GM12878 (cell line): Measurements from ENCODE around the gene LCE1C. TPM values are rescaled to one million over a fixed set of nuclear protein-coding genes. Genes with fewer than 3 reads are reported as not detected.

Source experiments
- ATAC-seq: fragments of 200-7000 bp; cut with Tn5 transposase; 3 replicates; pipeline ENCODE4 v1.9.1; 2020; ENCODE audit warnings: mild to moderate bottlenecking, moderate library complexity
- BruUV-seq: library from RNA; stranded (reverse); fragments of 400-500 nt; replicated peaks from 2 replicates; lab custom pipeline; 2021; lab: Mats Ljungman, UMichigan
- CTCF ChIA-PET: fragments of 300-600 bp; sonication (Branson Sonifier 250); formaldehyde crosslinking; extraction: SDS; loops from one replicate; lab custom pipeline; 2021; ENCODE audit warnings: inconsistent platforms; lab: Yijun Ruan, JAX
- POLR2A ChIA-PET: fragments of 350-600 bp; formaldehyde crosslinking; extraction: SDS; loops from one replicate; lab custom pipeline; 2021; ENCODE audit warnings: inconsistent platforms; lab: Charles Lee
- RAD21 ChIA-PET: fragments of 300-600 bp; sonication (Branson Sonifier 250); formaldehyde crosslinking; loops from one replicate; lab custom pipeline; 2023; ENCODE audit warnings: antibody characterized with exemption; ENCODE audit not compliant: unreplicated experiment; lab: Charles Lee
- SMC1A ChIA-PET: fragments of 300-600 bp; sonication (Branson Sonifier 250); formaldehyde crosslinking; loops from one replicate; lab custom pipeline; 2023; ENCODE audit not compliant: unreplicated experiment, uncharacterized antibody; lab: Charles Lee
- DNase-seq: peaks from one replicate; pipeline ENCODE4 v3.0.0-alpha.2; 2011; ENCODE audit warnings: low read depth, low spot score
- FAIRE-seq: peaks from 3 replicates; lab custom pipeline; 2011; peaks lifted over from hg19 to GRCh38; lab: Jason Lieb, UNC
- H2AFZ ChIP-seq: 2 replicates; pipeline ENCODE4 v1.6.0; 2011; ENCODE audit warnings: low read depth, low read length, control low read depth; ENCODE audit not compliant: control insufficient read depth
- H3K27ac ChIP-seq: 2 replicates; pipeline ENCODE4 v1.5.1; 2011; ENCODE audit warnings: control low read depth; ENCODE audit not compliant: control insufficient read depth, insufficient read depth
- H3K27me3 ChIP-seq, 2 experiments: replicated peaks in 1 of 2; 2 replicates each; pipeline versions ENCODE4 v1.6.0 to v1.6.1; 2011; ENCODE audit warnings: low read length in 1 of 2; ENCODE audit not compliant: control insufficient read depth in 2 of 2, insufficient read depth in 2 of 2
- H3K36me3 ChIP-seq, 2 experiments: 2 replicates each; pipeline ENCODE4 v1.5.1; 2011; ENCODE audit warnings: low read length in 1 of 2; ENCODE audit not compliant: control insufficient read depth in 2 of 2, insufficient read depth in 2 of 2
- H3K4me1 ChIP-seq: 2 replicates; pipeline ENCODE4 v1.6.1; 2011; ENCODE audit warnings: mild to moderate bottlenecking, low read length, moderate library complexity, mixed read lengths; ENCODE audit not compliant: control insufficient read depth, insufficient read depth
- H3K4me2 ChIP-seq: 2 replicates; pipeline ENCODE4 v1.6.0; 2011; ENCODE audit warnings: control low read depth; ENCODE audit not compliant: control insufficient read depth, insufficient read depth
- H3K4me3 ChIP-seq: fragments of 200-600 bp; sonication (generic); 2 replicates; pipeline ENCODE4 v1.5.1; 2016
- H3K79me2 ChIP-seq: 2 replicates; pipeline ENCODE4 v1.6.0; 2011; ENCODE audit warnings: low read length; ENCODE audit not compliant: control insufficient read depth, insufficient read depth
- H3K9ac ChIP-seq: 2 replicates; pipeline ENCODE4 v1.8.0; 2011; ENCODE audit warnings: low read length, control low read depth, mixed read lengths; ENCODE audit not compliant: control insufficient read depth, insufficient read depth
- H3K9me3 ChIP-seq: replicated peaks from 3 replicates; pipeline ENCODE4 v1.5.1; 2011; ENCODE audit warnings: mild to moderate bottlenecking, low read length; ENCODE audit not compliant: control insufficient read depth, insufficient read depth
- H4K20me1 ChIP-seq: 2 replicates; pipeline ENCODE4 v1.6.0; 2011; ENCODE audit not compliant: control insufficient read depth, insufficient read depth
- WGBS: methylation state at CpG from one replicate; pipeline ENCODE4 v1.1.6; 2016; ENCODE audit warnings: low lambda C conversion rate; ENCODE audit not compliant: insufficient replicate concordance, insufficient coverage; ENCODE audit errors: missing lambda C conversion rate; 5-methylcytosine and 5-hydroxymethylcytosine counted together
- in situ Hi-C: fragments of 300-500 bp; cut with MboI; formaldehyde crosslinking; loops from 9 replicates; pipeline ENCODE4 v1.14.3; 2018; ENCODE audit warnings: mixed read lengths
- intact Hi-C: fragments of 100-400 bp; cut with micrococcal nuclease; formaldehyde crosslinking; loops from one replicate; pipeline ENCODE4 v1.14.2; 2022; ENCODE audit not compliant: unreplicated experiment
- polyA plus RNA-seq, 11 experiments: library from polyadenylated mRNA; depleted of rRNA in 4 of 11; unstranded in 6 of 11; stranded (reverse) in 5 of 11; fragments of >200 nt; fragmentation: Nextera tagmentation in 4 of 11; fragmentation: Illumina TruSeq in 1 of 11; extraction: Ambion mirVana in 4 of 11; extraction: Trizol in 1 of 11; gene quantifications; 1 replicate in 1 of 11; 2 replicates in 10 of 11; pipeline versions ENCODE4 v1.2.1 to v1.2.3, GENCODE V29; 2011 to 2016; ENCODE audit warnings: inconsistent platforms in 2 of 11, missing spikeins in 2 of 11, low read depth in 1 of 11
- total RNA-seq, 4 experiments: library from RNA; depleted of rRNA in 3 of 4; stranded (reverse); fragments of >200 nt in 3 of 4; fragmentation: Illumina TruSeq in 1 of 4; extraction: Trizol in 1 of 4; gene quantifications; 2 replicates each; pipeline versions ENCODE4 v1.2.1 to v1.2.3, GENCODE V29; 2013 to 2021
- TF ChIP-seq, protein P1 (sequence below): fragments of 450-650 bp; formaldehyde crosslinking; IDR thresholded peaks from 2 replicates; pipeline ENCODE4 v1.4.0; 2022; ENCODE audit warnings: mild to moderate bottlenecking, moderate library complexity
- TF ChIP-seq, protein P2 (sequence below), 3 experiments: IDR thresholded peaks in 2 of 3; conservative IDR thresholded peaks in 1 of 3; 2 replicates each; pipeline ENCODE4 v1.5.1; 2011; ENCODE audit warnings: low read depth in 3 of 3, low read length in 3 of 3, mild to moderate bottlenecking in 3 of 3, control low read depth in 2 of 3, moderate library complexity in 2 of 3, inconsistent platforms in 1 of 3, mixed read lengths in 1 of 3; ENCODE audit not compliant: control insufficient read depth in 2 of 3, insufficient read depth in 1 of 3; ENCODE audit errors: extremely low read depth in 1 of 3

Gene LCE1C
- total and polyA plus RNA-seq, 10 of the 15 experiments (the other 5 are each of a cell fraction or from before 2014, with no cell fraction given): 0.15 to 4.1 (median 1.4) TPM; not detected in 4

DNA sequence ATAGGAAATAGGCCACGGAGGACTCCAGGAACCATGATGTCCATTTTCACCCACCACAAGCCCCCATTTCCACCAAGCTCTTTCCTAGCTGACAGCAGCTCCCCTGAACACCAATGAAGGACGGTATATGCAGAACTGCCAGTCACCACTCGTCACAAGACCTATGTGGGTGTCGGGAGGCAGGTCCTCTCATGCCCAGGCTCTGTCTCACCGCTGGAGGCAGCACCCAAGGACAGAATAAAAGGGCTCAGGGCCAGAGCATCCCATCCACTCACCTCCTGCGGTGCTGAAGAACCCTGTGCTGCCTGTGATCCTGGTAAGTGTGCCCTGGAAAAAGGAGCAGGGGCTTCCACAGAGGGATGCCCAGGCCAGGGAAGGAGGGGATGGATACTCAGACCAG lies 31.6 kb downstream of the LCE1C start, which contains the start of gene LCE1F:
Gene LCE1F (plus strand): TSS at position 266 of the 400 bp plus-strand sequence. CDS start 1,232 bp downstream, outside the sequence.
- no peak for DNase-seq
- no peaks in the 10 kb centered on the region for H3K36me3 ChIP-seq
- no peak within 1 kb of the TSS for H3K27ac ChIP-seq
- no peak within 1 kb of the TSS for H3K9ac ChIP-seq
- RAD21 ChIA-PET: no interaction called here
- no peaks in the 10 kb centered on the region for H4K20me1 ChIP-seq
- H3K27me3 ChIP-seq: peaks cover 0 to 6% of the 10 kb centered on the region in 2 experiments
- H3K79me2 ChIP-seq: no peaks in the 10 kb centered on the region
- TF ChIP-seq, protein P1, sequence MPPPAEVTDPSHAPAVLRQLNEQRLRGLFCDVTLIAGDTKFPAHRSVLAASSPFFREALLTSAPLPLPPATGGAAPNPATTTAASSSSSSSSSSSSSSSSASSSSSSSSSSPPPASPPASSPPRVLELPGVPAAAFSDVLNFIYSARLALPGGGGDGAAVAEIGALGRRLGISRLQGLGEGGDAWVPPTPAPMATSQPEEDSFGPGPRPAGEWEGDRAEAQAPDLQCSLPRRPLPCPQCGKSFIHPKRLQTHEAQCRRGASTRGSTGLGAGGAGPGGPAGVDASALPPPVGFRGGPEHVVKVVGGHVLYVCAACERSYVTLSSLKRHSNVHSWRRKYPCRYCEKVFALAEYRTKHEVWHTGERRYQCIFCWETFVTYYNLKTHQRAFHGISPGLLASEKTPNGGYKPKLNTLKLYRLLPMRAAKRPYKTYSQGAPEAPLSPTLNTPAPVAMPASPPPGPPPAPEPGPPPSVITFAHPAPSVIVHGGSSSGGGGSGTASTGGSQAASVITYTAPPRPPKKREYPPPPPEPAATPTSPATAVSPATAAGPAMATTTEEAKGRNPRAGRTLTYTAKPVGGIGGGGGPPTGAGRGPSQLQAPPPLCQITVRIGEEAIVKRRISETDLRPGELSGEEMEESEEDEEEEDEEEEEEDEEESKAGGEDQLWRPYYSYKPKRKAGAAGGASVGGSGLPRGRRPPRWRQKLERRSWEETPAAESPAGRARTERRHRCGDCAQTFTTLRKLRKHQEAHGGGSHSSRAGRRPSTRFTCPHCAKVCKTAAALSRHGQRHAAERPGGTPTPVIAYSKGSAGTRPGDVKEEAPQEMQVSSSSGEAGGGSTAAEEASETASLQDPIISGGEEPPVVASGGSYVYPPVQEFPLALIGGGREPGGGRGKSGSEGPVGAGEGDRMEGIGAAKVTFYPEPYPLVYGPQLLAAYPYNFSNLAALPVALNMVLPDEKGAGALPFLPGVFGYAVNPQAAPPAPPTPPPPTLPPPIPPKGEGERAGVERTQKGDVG (CRISPR knock-in tag): no peak
- TF ChIP-seq, protein P2, sequence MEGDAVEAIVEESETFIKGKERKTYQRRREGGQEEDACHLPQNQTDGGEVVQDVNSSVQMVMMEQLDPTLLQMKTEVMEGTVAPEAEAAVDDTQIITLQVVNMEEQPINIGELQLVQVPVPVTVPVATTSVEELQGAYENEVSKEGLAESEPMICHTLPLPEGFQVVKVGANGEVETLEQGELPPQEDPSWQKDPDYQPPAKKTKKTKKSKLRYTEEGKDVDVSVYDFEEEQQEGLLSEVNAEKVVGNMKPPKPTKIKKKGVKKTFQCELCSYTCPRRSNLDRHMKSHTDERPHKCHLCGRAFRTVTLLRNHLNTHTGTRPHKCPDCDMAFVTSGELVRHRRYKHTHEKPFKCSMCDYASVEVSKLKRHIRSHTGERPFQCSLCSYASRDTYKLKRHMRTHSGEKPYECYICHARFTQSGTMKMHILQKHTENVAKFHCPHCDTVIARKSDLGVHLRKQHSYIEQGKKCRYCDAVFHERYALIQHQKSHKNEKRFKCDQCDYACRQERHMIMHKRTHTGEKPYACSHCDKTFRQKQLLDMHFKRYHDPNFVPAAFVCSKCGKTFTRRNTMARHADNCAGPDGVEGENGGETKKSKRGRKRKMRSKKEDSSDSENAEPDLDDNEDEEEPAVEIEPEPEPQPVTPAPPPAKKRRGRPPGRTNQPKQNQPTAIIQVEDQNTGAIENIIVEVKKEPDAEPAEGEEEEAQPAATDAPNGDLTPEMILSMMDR (IDR thresholded peaks at IDR 0.05 in 2 of 3, conservative IDR thresholded peaks at IDR 0.05 in 1 of 3; ENCODE audit: control insufficient read depth in 2 of 3, extremely low read depth in 1 of 3, insufficient read depth in 1 of 3, low read depth in 3 of 3, low read length in 3 of 3): 0 out of 6 replicates have a peak, but pooled peaks of 2 of the 3 experiments have one; percentile 6 to 7
- POLR2A ChIA-PET: no interaction called here
- CTCF ChIA-PET: no interaction called here
- no peak within 1 kb of the TSS for H3K4me2 ChIP-seq
- SMC1A ChIA-PET: no interaction called here
- H3K4me3 ChIP-seq: no peak within 1 kb of the TSS
- H2AFZ ChIP-seq: no peak within 1 kb of the TSS
- in situ Hi-C loops: no loop called here
- H3K4me1 ChIP-seq: no peaks in the 10 kb centered on the region
- WGBS: 0% methylated on average over 6 of the region's 6 CpGs
- intact Hi-C loops: no loop called here
- no TSS peak for BruUV-seq
- H3K9me3 ChIP-seq: no peaks in the 10 kb centered on the region
- FAIRE-seq: no peak
- peak; percentile 73 for ATAC-seq
